Measurements from ENCODE around the gene FAM3D. TPM values are rescaled to one million over a fixed set of nuclear protein-coding genes. Genes with fewer than 3 reads are reported as not detected.
"Not testable (repeated sequence)": the region's sequence is repeated elsewhere in the genome, so short reads cannot be mapped to it uniquely, and the experiment has no call there.

The FAM3D gene
- not detected in 2 replicates for total RNA-seq (2014; rRNA removed; shearing (Covaris generic))
- polyA plus RNA-seq (2015; cell fraction: cytosol; rRNA removed) = not detected in 2 replicates
- not detected in 2 replicates for polyA plus RNA-seq (2015; cell fraction: nucleus; rRNA removed)

- peak; percentile 43 for DNase-seq (ENCODE audit: low read depth)
Observed at GRCh38 chr3:58666683-58667082, at the start of gene FAM3D. Gene FAM3D (minus strand): TSS chr3:58666774. CDS start chr3:58655563, 11,211 bp downstream.

GRCh38 chr3:58713715-58714401, 47.3 kb upstream of the FAM3D start:
- DNase-seq (ENCODE audit: low read depth) = no peak

GRCh38 chr3:58711871-58712270, 45.3 kb upstream of the FAM3D start:
- no peak for DNase-seq (ENCODE audit: low read depth)

- DNase-seq (ENCODE audit: low read depth) = not testable (repeated sequence)
Observed at GRCh38 chr3:58708983-58709382, 42.4 kb upstream of the FAM3D start.

- DNase-seq (ENCODE audit: low read depth) = no peak
Observed at GRCh38 chr3:58708116-58708791, 41.7 kb upstream of the FAM3D start.

GRCh38 chr3:58707390-58707930, 40.9 kb upstream of the FAM3D start:
- DNase-seq (ENCODE audit: low read depth) = no peak

- DNase-seq (ENCODE audit: low read depth) = no peak
Observed at GRCh38 chr3:58706395-58707167, 40.0 kb upstream of the FAM3D start.

- no peak for DNase-seq (ENCODE audit: low read depth)
Observed at GRCh38 chr3:58704745-58705144, 38.2 kb upstream of the FAM3D start.

GRCh38 chr3:58704304-58704703, 37.7 kb upstream of the FAM3D start:
- not testable (repeated sequence) for DNase-seq (ENCODE audit: low read depth)

- DNase-seq (ENCODE audit: low read depth) = no peak
Observed at GRCh38 chr3:58698246-58698645, 31.7 kb upstream of the FAM3D start.

- DNase-seq (ENCODE audit: low read depth) = no peak
Observed at GRCh38 chr3:58697561-58697960, 31.0 kb upstream of the FAM3D start.

GRCh38 chr3:58696813-58697212, 30.2 kb upstream of the FAM3D start:
- not testable (repeated sequence) for DNase-seq (ENCODE audit: low read depth)

- DNase-seq (ENCODE audit: low read depth) = no peak
Observed at GRCh38 chr3:58696093-58696492, 29.5 kb upstream of the FAM3D start.

GRCh38 chr3:58695284-58695683, 28.7 kb upstream of the FAM3D start:
- not testable (repeated sequence) for DNase-seq (ENCODE audit: low read depth)

GRCh38 chr3:58693940-58694850, 27.6 kb upstream of the FAM3D start:
- peak; percentile 25 for DNase-seq (ENCODE audit: low read depth)

GRCh38 chr3:58692484-58692883, 25.9 kb upstream of the FAM3D start:
- DNase-seq (ENCODE audit: low read depth) = no peak

GRCh38 chr3:58691997-58692396, 25.4 kb upstream of the FAM3D start:
- no peak for DNase-seq (ENCODE audit: low read depth)

GRCh38 chr3:58690490-58690889, 23.9 kb upstream of the FAM3D start:
- no peak for DNase-seq (ENCODE audit: low read depth)

- DNase-seq (ENCODE audit: low read depth) = no peak
Observed at GRCh38 chr3:58688574-58688973, 22.0 kb upstream of the FAM3D start.

GRCh38 chr3:58686847-58687246, 20.3 kb upstream of the FAM3D start:
- DNase-seq (ENCODE audit: low read depth) = no peak

- DNase-seq (ENCODE audit: low read depth) = no peak
Observed at GRCh38 chr3:58685641-58686040, 19.1 kb upstream of the FAM3D start.
